ENCODE data around the gene HS3ST6. TPM values are rescaled to one million over a fixed set of nuclear protein-coding genes. Genes with fewer than 3 reads are reported as not detected.
"Not testable (repeated sequence)": the region's sequence is repeated elsewhere in the genome, so short reads cannot be mapped to it uniquely, and the experiment has no call there.

HS3ST6 gene
- total RNA-seq, 1 donor from 2014 or later, result 4.3 TPM

- no peak for DNase-seq
Measured at GRCh38 chr16:1946495-1947368, 28.5 kb upstream of the HS3ST6 start.

- DNase-seq, result no peak
Measured at GRCh38 chr16:1945559-1946391, 27.6 kb upstream of the HS3ST6 start.

GRCh38 chr16:1944612-1945199 lies 26.5 kb upstream of the HS3ST6 start:
- no peak for DNase-seq

- DNase-seq, result peak; percentile 94
Measured at GRCh38 chr16:1942810-1943726, 24.9 kb upstream of the HS3ST6 start, which contains the start of gene MSRB1. Gene MSRB1 (minus strand): TSS chr16:1943199. CDS start chr16:1943156, 43 bp downstream.

- DNase-seq, result no peak
Measured at GRCh38 chr16:1942047-1942809, 24.0 kb upstream of the HS3ST6 start.

GRCh38 chr16:1941162-1942046 lies 23.2 kb upstream of the HS3ST6 start:
- no peak for DNase-seq

GRCh38 chr16:1940273-1941161 lies 22.3 kb upstream of the HS3ST6 start:
- no peak for DNase-seq

- DNase-seq, result not testable (repeated sequence)
Measured at GRCh38 chr16:1939833-1940232, 21.6 kb upstream of the HS3ST6 start.

GRCh38 chr16:1938910-1939309 lies 20.7 kb upstream of the HS3ST6 start:
- no peak for DNase-seq

- no peak for DNase-seq
Measured at GRCh38 chr16:1938316-1938715, 20.1 kb upstream of the HS3ST6 start.

- DNase-seq, result no peak
Measured at GRCh38 chr16:1936945-1937479, 18.8 kb upstream of the HS3ST6 start.

- DNase-seq, result no peak
Measured at GRCh38 chr16:1933097-1933661, 15.0 kb upstream of the HS3ST6 start.

- DNase-seq, result no peak
Measured at GRCh38 chr16:1932050-1933028, 14.1 kb upstream of the HS3ST6 start.

GRCh38 chr16:1930338-1930720 lies 12.1 kb upstream of the HS3ST6 start:
- no peak for DNase-seq

GRCh38 chr16:1929578-1930337 lies 11.5 kb upstream of the HS3ST6 start:
- DNase-seq, result peak; percentile 88

- DNase-seq, result no peak
Measured at GRCh38 chr16:1929105-1929504, 10.9 kb upstream of the HS3ST6 start.

Measured in skin of body (tissue), 2 donors.